ENCODE data around the gene PDE8B.

The PDE8B gene

GRCh38 chr5:77354454-77354853 is 144.0 kb downstream of the PDE8B start:
- Histone ChIP-seq H3K4me3 (ENCODE audit: low read depth, low read length, poor library complexity, severe bottlenecking) (no peak overlapping the region), H3K79me2 (ENCODE audit: insufficient read depth, low read length) (no peaks in the 10 kb centered on the region), H3K9me2 (ENCODE audit: low read depth, low read length) (no peaks in the 10 kb centered on the region), H3K9ac (ENCODE audit: low read length) (no peak overlapping the region), H2AFZ (ENCODE audit: low read length) (no peak overlapping the region), H4K20me1 (ENCODE audit: insufficient read depth, low read length) (no peaks in the 10 kb centered on the region), H3K27me3 (ENCODE audit: insufficient read depth, low read length) (no peaks in the 10 kb centered on the region), H3F3A (ENCODE audit: insufficient read depth, low read length) (no peaks in the 10 kb centered on the region), H3K4me2 (ENCODE audit: low read length) (no peak overlapping the region), H3K36me3 (ENCODE audit: insufficient read depth, low read length) (no peaks in the 10 kb centered on the region), H3K9me3 (ENCODE audit: low read length) (no peaks in the 10 kb centered on the region), H3K4me1 (ENCODE audit: insufficient read depth, low read length, severe bottlenecking) (no peaks in the 10 kb centered on the region), H3K27ac (ENCODE audit: low read depth, low read length, poor library complexity, severe bottlenecking) (no peak overlapping the region)
- no peak for TF ChIP-seq CTCF (IDR thresholded peaks at IDR 0.05; ENCODE audit: low read length)
- no peak for TF ChIP-seq EZH2 (IDR thresholded peaks at IDR 0.05; ENCODE audit: borderline replicate concordance, low read length)

- H3K4me3 ChIP-seq (ENCODE audit: low read depth, low read length, poor library complexity, severe bottlenecking) = no peak overlapping the region
- TF ChIP-seq CTCF (IDR thresholded peaks at IDR 0.05; ENCODE audit: low read length) = no peak
- TF ChIP-seq EZH2 (IDR thresholded peaks at IDR 0.05; ENCODE audit: borderline replicate concordance, low read length) = no peak
- H3K27me3 ChIP-seq (ENCODE audit: insufficient read depth, low read length) = no peaks in the 10 kb centered on the region
- H3K36me3 ChIP-seq (ENCODE audit: insufficient read depth, low read length) = no peaks in the 10 kb centered on the region
- H3K4me1 ChIP-seq (ENCODE audit: insufficient read depth, low read length, severe bottlenecking) = no peaks in the 10 kb centered on the region
- H4K20me1 ChIP-seq (ENCODE audit: insufficient read depth, low read length) = no peaks in the 10 kb centered on the region
- no peaks in the 10 kb centered on the region for H3F3A ChIP-seq (ENCODE audit: insufficient read depth, low read length)
- no peak overlapping the region for H2AFZ ChIP-seq (ENCODE audit: low read length)
- no peak overlapping the region for H3K27ac ChIP-seq (ENCODE audit: low read depth, low read length, poor library complexity, severe bottlenecking)
- no peak overlapping the region for H3K4me2 ChIP-seq (ENCODE audit: low read length)
- no peaks in the 10 kb centered on the region for H3K9me2 ChIP-seq (ENCODE audit: low read depth, low read length)
- H3K79me2 ChIP-seq (ENCODE audit: insufficient read depth, low read length) = no peaks in the 10 kb centered on the region
- H3K9me3 ChIP-seq (ENCODE audit: low read length) = no peaks in the 10 kb centered on the region
- no peak overlapping the region for H3K9ac ChIP-seq (ENCODE audit: low read length)
These were observed 144.6 kb downstream of the PDE8B start for GRCh38 chr5:77355080-77355479.

GRCh38 chr5:77355751-77356150 is 145.3 kb downstream of the PDE8B start:
- Histone ChIP-seq H3K27ac (ENCODE audit: low read depth, low read length, poor library complexity, severe bottlenecking) (no peak overlapping the region), H3K4me3 (ENCODE audit: low read depth, low read length, poor library complexity, severe bottlenecking) (no peak overlapping the region), H3K4me1 (ENCODE audit: insufficient read depth, low read length, severe bottlenecking) (no peaks in the 10 kb centered on the region), H3F3A (ENCODE audit: insufficient read depth, low read length) (no peaks in the 10 kb centered on the region), H3K9me2 (ENCODE audit: low read depth, low read length) (no peaks in the 10 kb centered on the region), H3K9ac (ENCODE audit: low read length) (no peak overlapping the region), H4K20me1 (ENCODE audit: insufficient read depth, low read length) (no peaks in the 10 kb centered on the region), H3K9me3 (ENCODE audit: low read length) (no peaks in the 10 kb centered on the region), H2AFZ (ENCODE audit: low read length) (no peak overlapping the region), H3K36me3 (ENCODE audit: insufficient read depth, low read length) (no peaks in the 10 kb centered on the region), H3K27me3 (ENCODE audit: insufficient read depth, low read length) (no peaks in the 10 kb centered on the region), H3K79me2 (ENCODE audit: insufficient read depth, low read length) (no peaks in the 10 kb centered on the region), H3K4me2 (ENCODE audit: low read length) (no peak overlapping the region)
- TF ChIP-seq EZH2 (IDR thresholded peaks at IDR 0.05; ENCODE audit: borderline replicate concordance, low read length) (no peak), CTCF (IDR thresholded peaks at IDR 0.05; ENCODE audit: low read length) (no peak)
